ENCODE data around the gene HYOU1.
A peak's percentile ranks its signal among the peaks of the same experiment; 100 is the strongest.
"Not testable (repeated sequence)": the region's sequence is repeated elsewhere in the genome, so short reads cannot be mapped to it uniquely, and the experiment has no call there.

The HYOU1 gene, protein sequence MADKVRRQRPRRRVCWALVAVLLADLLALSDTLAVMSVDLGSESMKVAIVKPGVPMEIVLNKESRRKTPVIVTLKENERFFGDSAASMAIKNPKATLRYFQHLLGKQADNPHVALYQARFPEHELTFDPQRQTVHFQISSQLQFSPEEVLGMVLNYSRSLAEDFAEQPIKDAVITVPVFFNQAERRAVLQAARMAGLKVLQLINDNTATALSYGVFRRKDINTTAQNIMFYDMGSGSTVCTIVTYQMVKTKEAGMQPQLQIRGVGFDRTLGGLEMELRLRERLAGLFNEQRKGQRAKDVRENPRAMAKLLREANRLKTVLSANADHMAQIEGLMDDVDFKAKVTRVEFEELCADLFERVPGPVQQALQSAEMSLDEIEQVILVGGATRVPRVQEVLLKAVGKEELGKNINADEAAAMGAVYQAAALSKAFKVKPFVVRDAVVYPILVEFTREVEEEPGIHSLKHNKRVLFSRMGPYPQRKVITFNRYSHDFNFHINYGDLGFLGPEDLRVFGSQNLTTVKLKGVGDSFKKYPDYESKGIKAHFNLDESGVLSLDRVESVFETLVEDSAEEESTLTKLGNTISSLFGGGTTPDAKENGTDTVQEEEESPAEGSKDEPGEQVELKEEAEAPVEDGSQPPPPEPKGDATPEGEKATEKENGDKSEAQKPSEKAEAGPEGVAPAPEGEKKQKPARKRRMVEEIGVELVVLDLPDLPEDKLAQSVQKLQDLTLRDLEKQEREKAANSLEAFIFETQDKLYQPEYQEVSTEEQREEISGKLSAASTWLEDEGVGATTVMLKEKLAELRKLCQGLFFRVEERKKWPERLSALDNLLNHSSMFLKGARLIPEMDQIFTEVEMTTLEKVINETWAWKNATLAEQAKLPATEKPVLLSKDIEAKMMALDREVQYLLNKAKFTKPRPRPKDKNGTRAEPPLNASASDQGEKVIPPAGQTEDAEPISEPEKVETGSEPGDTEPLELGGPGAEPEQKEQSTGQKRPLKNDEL
- long read RNA-seq, donor 1, full-length matches to known transcripts = 5 of 33 reads
- long read RNA-seq, donor 1, partial matches to known transcripts = 14 of 33 reads
- long read RNA-seq, donor 1, other reads (novel, unspliced or antisense) = 14 of 33 reads
- long read RNA-seq, donor 2, full-length matches to known transcripts = 4 of 4 reads
- long read RNA-seq, donor 2, partial matches to known transcripts = 0 of 4 reads
- long read RNA-seq, donor 2, other reads (novel, unspliced or antisense) = 0 of 4 reads
- long read RNA-seq, donor 3, partial matches to known transcripts = 0 of 1 reads
- long read RNA-seq, donor 3, other reads (novel, unspliced or antisense) = 0 of 1 reads
- long read RNA-seq, donor 4, partial matches to known transcripts = 0 of 2 reads
- long read RNA-seq, donor 4, other reads (novel, unspliced or antisense) = 0 of 2 reads
- long read RNA-seq, donor 5, full-length matches to known transcripts = 2 of 2 reads
- long read RNA-seq, donor 5, partial matches to known transcripts = 0 of 2 reads
- long read RNA-seq, donor 5, other reads (novel, unspliced or antisense) = 0 of 2 reads
- long read RNA-seq, donor 6, full-length matches to known transcripts = 7 of 7 reads
- long read RNA-seq, donor 6, partial matches to known transcripts = 0 of 7 reads
- long read RNA-seq, donor 6, other reads (novel, unspliced or antisense) = 0 of 7 reads
- long read RNA-seq, donor 7, full-length matches to known transcripts = 10 of 64 reads
- long read RNA-seq, donor 7, partial matches to known transcripts = 48 of 64 reads
- long read RNA-seq, donor 7, other reads (novel, unspliced or antisense) = 6 of 64 reads
- long read RNA-seq, donor 8, partial matches to known transcripts = 0 of 3 reads
- long read RNA-seq, donor 8, other reads (novel, unspliced or antisense) = 0 of 3 reads

- DNase-seq = peak; percentile 92
These were observed at the start of gene HYOU1 for GRCh38 chr11:119057000-119057769. HYOU1 (minus strand) TSS chr11:119057205; CDS start chr11:119056160, 1,045 bp downstream.

GRCh38 chr11:119103793-119104192 lies 46.8 kb upstream of the HYOU1 start:
- DNase-seq = no peak

GRCh38 chr11:119103161-119103664 lies 46.2 kb upstream of the HYOU1 start:
- not testable (repeated sequence) for DNase-seq

DNA sequence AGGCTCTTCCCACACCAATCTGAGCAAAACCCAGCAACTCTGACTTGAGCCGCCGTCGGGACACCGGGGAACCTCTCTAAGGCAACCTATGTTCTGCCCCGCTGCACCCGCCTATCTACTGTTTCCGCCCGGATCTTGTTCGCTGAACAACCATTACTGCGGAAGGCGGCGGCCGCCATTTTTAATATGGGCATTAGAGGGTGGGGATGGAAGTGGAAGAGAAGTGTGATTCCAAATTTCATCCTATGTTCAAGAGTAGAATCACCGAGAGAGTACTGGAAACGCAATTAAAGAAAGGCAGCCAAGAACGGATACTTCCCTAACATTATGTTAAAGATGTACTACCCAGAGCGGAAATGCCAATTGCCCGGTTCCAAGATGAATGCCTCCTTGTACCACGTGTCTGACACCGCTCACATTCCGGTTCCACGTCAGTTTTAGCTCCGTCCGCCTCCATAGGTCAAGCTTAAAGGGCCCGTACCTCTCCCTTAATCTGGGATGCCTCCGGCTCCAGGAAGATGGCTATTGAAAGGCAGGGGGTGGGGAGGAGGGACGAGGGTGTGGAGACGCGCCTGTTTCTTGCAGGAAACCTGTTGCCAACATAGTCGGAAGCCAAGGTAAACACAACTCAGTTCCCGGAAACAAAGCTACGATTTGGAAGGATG lies 44.9 kb upstream of the HYOU1 start, which contains the start of gene DPAGT1:
DPAGT1 (minus strand) TSS at position 95 of the 665 bp plus-strand sequence. CDS start 198 bp downstream, outside the sequence.
- DNase-seq = peak; percentile 97

GRCh38 chr11:119100994-119101758 lies 44.2 kb upstream of the HYOU1 start:
- DNase-seq = no peak

- DNase-seq = no peak
These were observed 43.4 kb upstream of the HYOU1 start for GRCh38 chr11:119100246-119100970.

DNA sequence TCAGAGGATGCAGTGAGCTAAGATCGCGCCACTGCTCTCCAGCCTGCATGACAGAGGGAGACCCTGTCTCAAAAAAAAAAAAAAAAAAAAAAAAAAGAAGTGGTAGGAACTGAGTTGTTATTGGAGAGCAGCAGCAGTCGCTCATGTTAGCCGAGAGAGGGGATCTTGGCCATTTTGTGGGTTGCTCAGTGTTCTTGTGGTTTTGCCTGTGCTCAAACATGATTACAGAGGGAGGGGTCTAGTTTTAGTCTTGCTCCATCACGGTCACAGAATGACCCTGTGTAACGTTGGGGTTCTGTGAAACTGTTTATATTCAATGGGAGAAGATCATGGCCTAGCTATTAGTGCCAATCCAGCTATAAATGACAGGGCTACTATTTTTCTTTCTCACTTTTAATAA lies 42.7 kb upstream of the HYOU1 start:
- no peak for DNase-seq

DNA sequence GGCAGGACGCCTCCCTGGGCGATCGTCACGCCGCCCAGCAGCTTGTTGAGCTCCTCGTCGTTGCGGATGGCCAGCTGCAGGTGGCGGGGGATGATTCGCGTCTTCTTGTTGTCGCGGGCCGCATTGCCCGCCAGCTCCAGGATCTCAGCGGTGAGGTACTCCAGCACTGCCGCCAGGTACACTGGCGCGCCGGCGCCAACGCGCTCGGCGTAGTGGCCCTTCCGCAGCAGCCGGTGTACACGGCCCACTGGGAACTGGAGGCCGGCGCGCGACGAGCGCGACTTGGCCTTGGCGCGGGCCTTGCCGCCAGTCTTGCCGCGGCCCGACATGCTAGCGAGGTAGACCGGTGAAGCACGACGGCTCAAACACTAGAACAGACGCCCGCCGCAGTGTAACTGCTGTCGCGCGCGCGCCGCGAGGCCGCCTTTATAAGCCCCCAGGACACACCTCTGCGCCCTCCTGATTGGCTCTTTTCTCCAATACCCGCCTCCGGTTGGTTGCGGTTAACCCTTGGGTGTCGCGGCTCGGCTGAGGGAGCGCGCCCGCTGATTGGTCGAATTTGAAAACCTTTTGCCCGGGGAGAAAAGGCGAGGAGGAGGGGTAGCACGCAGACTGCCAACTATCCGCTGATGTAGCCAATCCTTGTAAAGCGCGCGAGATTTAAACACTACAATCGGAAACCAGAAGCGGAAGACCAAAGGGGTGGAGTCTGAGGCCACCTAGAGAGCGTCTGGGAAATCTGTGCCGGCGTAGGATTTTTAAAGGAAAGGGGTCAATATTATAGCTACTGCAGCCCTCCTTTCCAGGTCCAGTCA lies 38.3 kb upstream of the HYOU1 start:
- peak; percentile 96 for DNase-seq

DNA sequence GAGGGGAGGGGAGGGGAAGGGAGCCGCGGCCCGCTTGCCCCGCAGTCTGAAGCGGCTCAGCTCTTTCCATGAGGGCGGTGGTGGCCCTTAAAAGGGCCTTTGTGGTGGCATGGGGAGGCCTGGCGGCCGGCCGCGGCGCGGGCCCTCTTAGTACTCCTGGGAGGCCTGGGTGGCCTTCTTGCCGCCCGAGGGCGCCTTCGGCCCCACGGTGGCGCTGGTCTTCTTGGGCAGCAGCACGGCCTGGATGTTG lies 37.7 kb upstream of the HYOU1 start:
- DNase-seq = no peak

DNA sequence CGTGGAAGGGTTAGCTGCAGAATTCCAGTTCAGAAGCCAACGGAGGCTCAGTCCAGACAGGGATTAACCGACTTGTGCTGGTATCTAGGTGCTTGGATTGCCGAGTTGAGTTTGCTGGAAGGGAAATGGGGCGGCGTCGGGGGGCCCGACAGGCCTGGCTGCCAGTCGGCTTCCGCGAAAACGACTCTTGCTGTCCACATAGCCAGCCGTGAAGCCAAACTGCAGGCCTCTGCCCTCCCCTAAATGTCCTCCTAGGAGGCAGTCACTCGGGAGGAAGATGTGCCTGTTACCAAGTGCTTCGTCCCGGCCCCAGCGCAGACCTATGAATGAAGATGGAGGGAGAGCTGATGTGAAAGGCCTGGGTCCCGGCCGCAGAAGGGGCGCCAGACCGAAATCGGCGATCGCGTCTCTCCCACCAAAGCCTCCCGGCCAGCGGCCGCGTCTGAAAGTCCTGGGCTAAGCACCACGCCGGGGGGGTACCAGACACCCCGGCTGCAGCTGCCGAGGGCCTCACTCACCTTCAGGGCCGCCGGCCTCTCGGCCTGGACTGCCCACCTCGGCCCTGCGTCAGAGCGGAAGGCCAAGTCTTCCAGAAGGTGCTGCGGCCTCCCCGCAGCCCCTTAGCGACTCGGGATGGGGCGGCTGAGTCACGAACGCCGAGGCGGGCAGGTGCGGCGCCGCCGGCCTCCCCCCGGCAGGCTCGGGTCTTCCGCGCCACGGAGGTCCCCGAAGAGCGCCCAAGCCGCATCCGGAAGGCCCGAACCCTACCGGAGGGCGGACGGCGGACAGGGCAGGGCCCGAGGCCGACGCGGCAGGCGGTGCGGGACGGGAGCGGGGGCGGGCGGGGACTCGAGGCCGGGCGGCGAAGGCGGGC lies 37.2 kb upstream of the HYOU1 start:
- peak; percentile 83 for DNase-seq

GRCh38 chr11:119092880-119093842 lies 36.2 kb upstream of the HYOU1 start:
- no peak for DNase-seq

DNA sequence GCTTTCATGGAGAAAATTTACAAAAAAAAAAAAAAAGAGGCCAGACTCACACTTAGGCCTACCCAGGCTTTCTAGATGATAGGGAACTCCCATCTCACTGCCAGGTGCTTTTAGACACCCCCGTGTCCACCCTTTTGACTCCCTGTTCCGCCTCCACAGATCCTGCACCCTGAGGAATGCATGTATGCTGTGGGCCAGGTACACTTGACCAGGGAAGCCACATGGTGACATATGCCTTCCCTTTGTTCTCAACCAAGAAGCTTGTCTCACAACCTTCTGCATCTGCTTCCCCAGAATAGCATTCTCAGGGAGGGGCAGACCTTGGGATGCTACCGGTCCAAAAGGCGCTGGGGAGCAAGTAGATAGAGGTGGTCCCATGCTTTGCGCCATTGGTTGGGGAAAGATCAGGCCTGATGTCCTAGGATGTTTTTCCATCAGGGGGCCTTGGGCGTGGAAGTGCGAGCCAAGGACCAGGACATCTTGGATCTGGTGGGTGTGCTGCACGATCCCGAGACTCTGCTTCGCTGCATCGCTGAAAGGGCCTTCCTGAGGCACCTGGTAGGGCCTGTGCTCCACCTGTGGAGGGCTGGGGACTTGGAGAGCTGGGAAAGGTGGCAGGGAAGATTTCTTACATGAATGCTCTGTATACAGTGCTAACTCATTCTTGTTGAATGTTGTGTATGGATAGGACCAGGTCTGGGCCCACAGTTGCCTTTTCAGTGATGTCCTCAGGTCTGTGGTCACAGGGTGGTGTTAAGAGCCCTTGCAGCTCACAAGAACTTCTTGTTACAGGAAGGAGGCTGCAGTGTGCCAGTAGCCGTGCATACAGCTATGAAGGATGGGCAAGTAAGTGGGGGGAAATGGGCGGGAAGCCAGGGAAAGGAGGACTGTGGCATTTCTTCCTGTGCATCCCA lies 35.2 kb upstream of the HYOU1 start:
- no peak for DNase-seq

DNA sequence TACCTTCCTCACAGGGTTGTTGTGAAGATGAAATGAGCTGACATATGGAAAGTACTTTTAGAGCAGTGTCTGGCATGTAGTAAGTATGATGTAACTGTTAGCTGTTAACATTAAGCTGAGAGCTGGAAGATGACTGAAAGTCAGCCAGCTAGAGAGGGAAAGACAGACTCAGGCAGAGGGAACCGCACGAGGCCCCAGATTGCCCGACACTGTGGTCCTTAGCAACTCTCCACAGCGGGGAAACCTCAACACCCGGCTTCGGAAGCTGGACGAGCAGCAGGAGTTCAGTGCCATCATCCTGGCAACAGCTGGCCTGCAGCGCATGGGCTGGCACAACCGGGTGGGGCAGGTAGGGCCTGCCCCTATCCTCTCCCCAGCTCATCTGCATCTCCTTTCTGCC lies 34.2 kb upstream of the HYOU1 start:
- DNase-seq = no peak

GRCh38 chr11:119089319-119089718 lies 32.3 kb upstream of the HYOU1 start:
- DNase-seq = no peak

Measured in right kidney (tissue), 9 donors.